Renal cortex interstitium (tissue), 11 donors: ENCODE measurements around the gene DYNC1LI2. TPM values are rescaled to one million over a fixed set of nuclear protein-coding genes. Genes with fewer than 3 reads are reported as not detected.

ENCODE experiments used
- DNase-seq, 11 donors: peaks; one replicate each; pipeline ENCODE4 v3.0.0-alpha.2; 2013; ENCODE audit warnings: low read depth in 9 of 11, low spot score in 4 of 11; ENCODE audit errors: extremely low read depth in 1 of 11
- polyA plus RNA-seq, 3 donors: library from polyadenylated mRNA; unstranded; fragments of 120-200 nt; gene quantifications; one replicate each; pipeline ENCODE4 v1.2.1, GENCODE V29; 2013; ENCODE audit not compliant: insufficient read length in 3 of 3

Gene DYNC1LI2
- polyA plus RNA-seq, 3 donors, result 109 to 156 (median 115) TPM

DNA sequence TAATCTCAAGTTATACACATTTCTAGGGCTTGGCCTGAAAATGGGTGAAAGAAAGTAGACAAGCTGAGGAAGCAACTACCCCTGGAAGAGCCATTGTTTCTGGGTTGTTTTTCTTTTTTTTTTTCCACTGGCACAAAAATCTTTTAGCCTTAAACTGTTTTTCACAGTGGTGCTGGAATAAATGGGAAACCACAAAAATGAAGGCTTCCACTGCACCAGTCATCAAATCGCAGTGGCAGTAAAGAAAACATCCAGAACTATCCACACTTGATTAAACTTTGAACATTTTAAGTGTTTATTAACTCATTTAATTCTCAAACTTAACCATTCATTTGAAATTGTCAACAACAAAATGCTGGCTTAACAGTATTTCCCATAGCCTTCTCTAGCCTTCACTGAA, 69.1 kb downstream of the DYNC1LI2 start:
- no peak for DNase-seq

DNA sequence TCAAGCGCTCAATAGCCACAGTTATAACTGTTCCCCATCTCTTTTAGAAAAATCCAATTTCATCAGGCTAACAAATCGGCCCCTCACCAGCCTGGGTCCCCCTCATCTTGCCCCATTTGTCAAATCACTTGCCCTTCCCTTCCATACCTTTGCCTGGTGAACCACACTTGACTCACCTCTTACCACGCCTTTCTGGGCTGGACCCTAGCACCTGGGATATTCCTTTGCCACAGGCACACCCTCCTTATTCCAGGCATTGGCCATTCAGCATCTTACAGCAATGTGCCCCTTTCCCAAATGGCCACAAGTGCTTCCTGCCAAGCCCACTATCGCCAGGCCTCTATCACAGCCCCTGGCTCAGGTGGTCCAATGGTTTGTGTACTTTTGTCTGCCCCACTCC, 69.7 kb downstream of the DYNC1LI2 start:
- no peak for DNase-seq

DNA sequence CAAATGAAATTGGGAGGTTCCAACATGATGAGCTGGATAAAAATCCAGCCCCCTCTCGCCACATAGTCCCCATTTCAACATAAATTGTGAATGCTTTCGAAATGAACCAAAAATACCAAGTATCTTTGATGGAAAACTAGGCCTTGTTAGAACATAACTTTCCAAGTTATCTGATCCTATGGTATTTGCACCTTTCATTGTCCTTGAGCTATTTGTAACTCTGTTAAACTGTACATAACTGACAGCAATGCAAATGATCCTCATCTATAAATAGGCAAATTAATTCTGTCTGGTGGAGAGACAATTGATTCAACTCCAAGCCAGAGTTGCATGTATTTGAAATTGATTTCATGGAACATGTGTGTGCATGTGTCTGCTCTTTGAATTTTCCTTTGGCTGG, 73.1 kb downstream of the DYNC1LI2 start:
- no peak for DNase-seq

DNA sequence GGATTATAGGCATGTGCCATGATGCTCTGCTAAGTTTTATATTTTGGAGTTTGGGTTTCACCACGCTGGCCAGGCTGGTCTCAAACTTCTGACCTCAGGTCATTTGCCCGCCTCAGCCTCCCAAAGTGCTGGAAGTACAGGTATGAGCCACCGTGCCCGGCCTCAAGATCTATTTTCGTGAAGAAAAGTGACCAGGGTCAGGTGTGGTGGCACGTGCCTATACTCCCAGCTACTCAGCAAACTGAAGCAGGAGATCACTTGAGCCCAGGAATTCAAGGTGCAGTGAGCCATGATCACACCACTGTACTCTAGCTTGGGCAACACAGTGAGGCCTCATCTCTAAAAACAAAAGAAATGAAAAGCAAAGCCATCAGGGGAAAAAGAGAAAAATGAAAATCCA, 73.6 kb downstream of the DYNC1LI2 start:
- no peak for DNase-seq

DNA sequence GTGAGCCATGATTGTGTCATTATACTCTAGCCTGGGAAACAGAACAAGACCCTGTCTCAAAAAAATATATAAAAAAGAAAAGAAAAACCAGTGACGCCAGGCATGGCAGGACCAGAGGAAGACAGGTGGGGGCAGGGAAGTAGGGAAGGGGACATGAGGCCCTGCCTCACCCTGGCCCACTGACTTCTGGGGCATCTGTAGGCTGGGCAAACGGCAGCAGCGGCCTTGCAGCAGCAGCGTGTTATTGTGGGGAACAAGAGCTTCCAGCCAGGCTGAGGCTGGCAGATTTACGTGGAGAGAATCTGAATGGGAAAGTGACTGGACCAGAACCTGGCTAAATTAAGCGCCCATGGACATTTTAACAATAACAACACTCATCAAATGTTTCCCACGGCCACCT, 74.2 kb downstream of the DYNC1LI2 start:
- DNase-seq, result no peak

DNA sequence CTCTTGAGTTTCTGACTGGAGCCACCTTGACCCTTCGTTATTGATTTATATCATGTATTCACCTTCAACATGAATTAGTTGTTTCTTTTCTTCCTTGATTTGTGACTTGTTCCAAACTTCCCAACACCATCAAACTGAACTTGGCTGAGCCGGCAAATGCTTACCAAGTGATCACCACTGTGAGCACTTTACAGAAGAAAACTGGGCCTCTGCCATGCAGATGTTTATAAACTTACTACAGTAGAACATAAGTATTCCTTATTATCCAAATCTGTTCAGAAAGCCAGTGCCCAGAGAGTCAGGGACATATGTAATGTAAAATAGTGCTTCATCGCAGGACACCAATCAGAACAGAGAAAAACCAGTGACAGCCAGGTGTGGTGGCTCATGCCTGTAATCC, 74.8 kb downstream of the DYNC1LI2 start:
- no peak for DNase-seq

DNA sequence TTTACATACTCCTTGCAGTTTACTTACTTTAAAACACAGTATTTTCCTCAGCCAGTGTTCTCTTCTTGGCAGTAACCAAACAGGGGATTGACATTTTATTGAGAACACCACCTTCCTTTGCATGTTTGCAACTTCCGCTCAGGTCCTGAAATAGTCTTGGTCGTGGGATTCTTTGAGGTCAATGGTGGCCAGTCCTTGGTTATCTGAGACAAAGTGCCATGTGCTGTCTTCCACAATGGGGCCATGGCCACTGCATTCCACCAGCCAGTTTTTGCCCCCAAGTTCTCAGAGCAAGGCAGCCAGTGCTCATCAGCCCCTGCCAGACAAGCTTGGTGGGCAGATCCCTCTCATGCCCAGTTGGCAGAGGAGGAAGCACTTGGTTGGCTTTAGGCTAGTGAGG, 77.7 kb downstream of the DYNC1LI2 start:
- DNase-seq, result no peak

Other genes with a start within 250 kb of the DYNC1LI2 start
- 10 to 100 TPM; 30.9 to 46.3 (median 38.1) TPM for gene TK2, start 201.5 kb downstream of the DYNC1LI2 start, polyA plus RNA-seq
- 10 to 100 TPM; 33.1 to 42.2 (median 41.5) TPM for gene CKLF, start 199.0 kb downstream of the DYNC1LI2 start, polyA plus RNA-seq
- gene CMTM1, start 185.2 kb downstream of the DYNC1LI2 start, polyA plus RNA-seq, result 1 to 10 TPM; 5.5 to 7.9 (median 7.3) TPM
- under 1 TPM; 0.33 to 0.52 (median 0.39) TPM for gene CMTM2, start 172.1 kb downstream of the DYNC1LI2 start, polyA plus RNA-seq
- 10 to 100 TPM; 53.0 to 72.1 (median 63.7) TPM for gene CMTM3, start 146.9 kb downstream of the DYNC1LI2 start, polyA plus RNA-seq
- gene CMTM4, start 54.9 kb downstream of the DYNC1LI2 start, polyA plus RNA-seq, result 10 to 100 TPM; 65.0 to 70.8 (median 67.1) TPM
- gene TERB1, start 50.0 kb upstream of the DYNC1LI2 start, polyA plus RNA-seq, result under 1 TPM in 1 of 3 donors, not detected in 2; 0.20 TPM
- 10 to 100 TPM; 78.3 to 99.4 (median 94.8) TPM for gene NAE1, start 79.4 kb upstream of the DYNC1LI2 start, polyA plus RNA-seq
- gene CA7, start 92.8 kb upstream of the DYNC1LI2 start, polyA plus RNA-seq, result under 1 TPM; 0.28 to 0.45 (median 0.32) TPM
- 10 to 100 TPM; 12.2 to 17.0 (median 13.2) TPM for gene PDP2, start 128.9 kb upstream of the DYNC1LI2 start, polyA plus RNA-seq
- 100 to 1,000 TPM; 215 to 316 (median 241) TPM for gene CDH16, start 167.3 kb upstream of the DYNC1LI2 start, polyA plus RNA-seq
- gene RRAD, start 173.9 kb upstream of the DYNC1LI2 start, polyA plus RNA-seq, result 1 to 10 TPM; 2.2 to 4.1 (median 2.4) TPM
- 100 to 1,000 TPM in 2 of 3 donors, 10 to 100 TPM in 1; 81.7 to 105 (median 103) TPM for gene CIAO2B, start 182.8 kb upstream of the DYNC1LI2 start, polyA plus RNA-seq
- 10 to 100 TPM; 41.5 to 50.6 (median 43.1) TPM for gene CES2, start 183.9 kb upstream of the DYNC1LI2 start, polyA plus RNA-seq
- gene CES3, start 209.7 kb upstream of the DYNC1LI2 start, polyA plus RNA-seq, result 1 to 10 TPM; 2.1 to 5.1 (median 2.8) TPM
- gene CES4A, start 237.0 kb upstream of the DYNC1LI2 start, polyA plus RNA-seq, result 10 to 100 TPM in 1 of 3 donors, 1 to 10 TPM in 2; 7.6 to 13.5 (median 8.5) TPM